GM15510 (cell line): ENCODE measurements around the gene KPTN.

Source experiments
- POLR2A ChIP-seq: IDR thresholded peaks from 3 replicates; pipeline ENCODE4 v1.6.1; 2011; ENCODE audit warnings: borderline replicate concordance; ENCODE audit not compliant: insufficient read length; ENCODE audit errors: extremely low read depth

The KPTN gene

GRCh38 chr19:47483800-47484690, at the start of gene KPTN:
Gene KPTN, minus strand, starts transcription at chr19:47484219. Its CDS starts 59 bp downstream, at chr19:47484160.
- peak; percentile 76 for TF ChIP-seq POLR2A

- TF ChIP-seq POLR2A: no peak
Measured at GRCh38 chr19:47531640-47532387, 47.8 kb upstream of the KPTN start.

- no peak for TF ChIP-seq POLR2A
Measured at GRCh38 chr19:47529018-47529742, 45.2 kb upstream of the KPTN start.

- TF ChIP-seq POLR2A: no peak
Measured at GRCh38 chr19:47526798-47527197, 42.8 kb upstream of the KPTN start.

GRCh38 chr19:47523473-47523872, 39.5 kb upstream of the KPTN start:
- TF ChIP-seq POLR2A: no peak

- no peak for TF ChIP-seq POLR2A
Measured at GRCh38 chr19:47521473-47522180, 37.6 kb upstream of the KPTN start.

GRCh38 chr19:47520839-47521238, 36.8 kb upstream of the KPTN start:
- no peak for TF ChIP-seq POLR2A

- TF ChIP-seq POLR2A: no peak
Measured at GRCh38 chr19:47520343-47520806, 36.4 kb upstream of the KPTN start.

- TF ChIP-seq POLR2A: no peak
Measured at GRCh38 chr19:47518854-47519253, 34.8 kb upstream of the KPTN start.

- TF ChIP-seq POLR2A: no peak
Measured at GRCh38 chr19:47518139-47518538, 34.1 kb upstream of the KPTN start.

GRCh38 chr19:47514869-47515588, 31.0 kb upstream of the KPTN start, which contains the start of gene NAPA:
Gene NAPA, minus strand, starts transcription at chr19:47515063. Its CDS starts 123 bp downstream, at chr19:47514940.
- TF ChIP-seq POLR2A: peak; percentile 80

- TF ChIP-seq POLR2A: no peak
Measured at GRCh38 chr19:47514151-47514868, 30.3 kb upstream of the KPTN start.

GRCh38 chr19:47512948-47513319, 28.9 kb upstream of the KPTN start:
- no peak for TF ChIP-seq POLR2A
